Measurements from ENCODE around the gene TMA7.

DNA sequence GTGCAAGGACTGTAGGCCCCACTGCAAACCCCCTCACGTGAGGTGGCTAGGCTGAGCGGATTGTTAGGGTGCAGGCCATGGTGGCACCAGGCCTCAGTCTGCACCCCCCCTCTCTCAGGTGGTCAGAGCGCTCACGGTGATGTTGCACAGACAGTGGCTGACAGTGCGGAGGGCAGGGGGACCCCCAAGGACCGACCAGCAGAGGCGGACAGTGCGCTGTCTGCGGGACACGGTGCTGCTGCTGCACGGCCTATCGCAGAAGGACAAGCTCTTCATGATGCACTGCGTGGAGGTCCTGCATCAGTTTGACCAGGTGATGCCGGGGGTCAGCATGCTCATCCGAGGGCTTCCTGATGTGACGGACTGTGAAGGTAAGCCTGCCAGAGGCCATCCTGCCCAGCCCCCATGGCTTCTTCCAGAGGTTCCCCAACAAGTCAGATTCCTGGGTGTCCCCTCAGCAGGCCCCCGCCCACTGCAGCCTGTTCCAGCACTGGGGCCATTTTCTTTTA, 24.7 kb downstream of the TMA7 start:
- no peak for TF ChIP-seq POLR2A (IDR thresholded peaks at IDR 0.05; ENCODE audit: low read length)
- TF ChIP-seq EHMT2 (IDR thresholded peaks at IDR 0.05; ENCODE audit: low read depth) = no peak
- no peak for TF ChIP-seq RAD21 (conservative IDR thresholded peaks at IDR 0.05 in 1 of 2, IDR thresholded peaks at IDR 0.05 in 1 of 2)
- no peak for TF ChIP-seq CHD2 (IDR thresholded peaks at IDR 0.05; ENCODE audit: low read length, partially characterized antibody)
